GM12891 (cell line): ENCODE results near the gene NF1.

Source experiments
- PAX5 ChIP-seq: IDR thresholded peaks from 2 replicates; pipeline ENCODE4 v1.6.1; 2011; ENCODE audit warnings: low read length, moderate library complexity, mild to moderate bottlenecking; ENCODE audit not compliant: insufficient read depth, severe bottlenecking
- POLR2A ChIP-seq: IDR thresholded peaks from 2 replicates; pipeline ENCODE4 v1.6.1; 2011; ENCODE audit warnings: low read depth, low read length, control low read depth
- POLR2AphosphoS5 ChIP-seq: IDR thresholded peaks from 2 replicates; pipeline ENCODE4 v1.6.1; 2011; ENCODE audit warnings: low read depth, low read length, control low read depth
- SPI1 ChIP-seq: IDR thresholded peaks from 2 replicates; pipeline ENCODE4 v1.6.1; 2011; ENCODE audit warnings: low read depth, low read length, control low read depth
- TAF1 ChIP-seq: IDR thresholded peaks from 2 replicates; pipeline ENCODE4 v1.6.1; 2011; ENCODE audit warnings: low read depth, low read length, control low read depth

DNA sequence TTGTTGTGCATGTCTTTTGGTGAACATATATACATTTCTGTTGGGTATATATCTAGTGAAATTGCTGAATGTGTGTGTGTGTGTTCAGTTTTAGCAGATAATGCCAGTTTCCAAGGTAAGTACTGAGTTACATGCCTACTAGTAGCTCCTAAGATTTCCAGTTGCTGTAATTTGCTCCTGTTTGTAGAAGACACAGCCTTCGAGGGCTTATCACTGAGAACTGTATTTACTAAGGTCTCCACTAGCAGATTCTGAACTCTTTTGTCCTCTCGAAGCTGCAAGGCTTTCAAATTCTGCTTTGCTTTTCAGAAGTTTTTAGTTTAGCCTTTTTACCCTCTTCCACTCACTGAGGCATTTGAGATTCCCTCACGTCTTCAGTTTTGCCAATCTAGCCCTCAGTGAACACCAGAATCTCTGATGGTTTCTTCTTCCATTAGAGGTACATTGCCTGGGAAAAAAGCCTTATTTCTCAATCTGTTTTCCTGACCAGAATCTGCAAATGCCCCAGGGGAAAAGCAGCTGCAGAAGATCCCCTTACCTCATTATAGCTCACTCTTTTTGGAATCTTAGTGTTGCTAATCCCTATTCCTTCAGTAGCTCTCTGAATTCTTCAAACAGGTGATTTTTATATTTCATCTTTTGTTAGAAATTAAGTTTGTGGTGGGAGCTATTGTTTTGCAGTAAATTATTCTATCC lies 52.9 kb downstream of the NF1 start:
- TF ChIP-seq SPI1 (no peak), POLR2AphosphoS5 (no peak), POLR2A (no peak), TAF1 (no peak), PAX5 (no peak)
